Smooth muscle cell (in vitro differentiated cells): ENCODE results near the gene MED20. TPM values are rescaled to one million over a fixed set of nuclear protein-coding genes. Genes with fewer than 3 reads are reported as not detected.

Experiments
- DNase-seq: peaks from one replicate; lab custom pipeline; 2025; ENCODE audit not compliant: unreplicated experiment; lab: John Stamatoyannopoulos, UW
- H2AFZ ChIP-seq: fragments of 200-600 bp; sonication (generic); 2 replicates; pipeline ENCODE4 v1.6.0; 2016; ENCODE audit warnings: antibody characterized with exemption, low read depth, mild to moderate bottlenecking
- H3F3A ChIP-seq: fragments of 200-600 bp; sonication (generic); 2 replicates; pipeline ENCODE4 v1.6.0; 2017; ENCODE audit warnings: antibody characterized with exemption, low read depth
- H3K27ac ChIP-seq: fragments of 200-600 bp; sonication (generic); 2 replicates; pipeline ENCODE4 v1.5.1; 2016; ENCODE audit warnings: low read depth, mild to moderate bottlenecking
- H3K27me3 ChIP-seq: fragments of 200-600 bp; sonication (generic); 2 replicates; pipeline ENCODE4 v1.6.1; 2016; ENCODE audit warnings: low read depth, mild to moderate bottlenecking
- H3K36me3 ChIP-seq: fragments of 200-600 bp; sonication (generic); 2 replicates; pipeline ENCODE4 v1.5.1; 2016; ENCODE audit warnings: low read depth
- H3K4me1 ChIP-seq: fragments of 200-600 bp; sonication (generic); 2 replicates; pipeline ENCODE4 v1.5.1; 2016; ENCODE audit warnings: low read depth
- H3K4me2 ChIP-seq: fragments of 200-600 bp; sonication (generic); 2 replicates; pipeline ENCODE4 v1.6.0; 2016; ENCODE audit warnings: mild to moderate bottlenecking
- H3K4me3 ChIP-seq: fragments of 200-600 bp; sonication (generic); 2 replicates; pipeline ENCODE4 v1.5.1; 2016; ENCODE audit warnings: mild to moderate bottlenecking
- H3K79me2 ChIP-seq: fragments of 200-600 bp; sonication (generic); 2 replicates; pipeline ENCODE4 v1.6.0; 2016; ENCODE audit warnings: low read depth, mild to moderate bottlenecking
- H3K9ac ChIP-seq: fragments of 200-600 bp; sonication (generic); 2 replicates; pipeline ENCODE4 v1.6.0; 2016; ENCODE audit warnings: low read depth
- H3K9me3 ChIP-seq: fragments of 200-600 bp; sonication (generic); replicated peaks from 2 replicates; pipeline ENCODE4 v1.5.1; 2016; ENCODE audit warnings: low read depth
- H4K20me1 ChIP-seq: fragments of 200-600 bp; sonication (generic); 2 replicates; pipeline ENCODE4 v1.6.0; 2016; ENCODE audit warnings: low read depth
- WGBS: methylation state at CpG from one replicate; pipeline ENCODE4 v1.1.7; 2016; ENCODE audit warnings: low lambda C conversion rate; 5-methylcytosine and 5-hydroxymethylcytosine counted together
- polyA plus RNA-seq: library from polyadenylated mRNA; unstranded; fragments of >200 nt; fragmentation: Nextera tagmentation; extraction: Ambion mirVana; gene quantifications from 2 replicates; pipeline ENCODE4 v1.2.1, GENCODE V29; 2016
- total RNA-seq: library from RNA; depleted of rRNA; stranded (reverse); fragments of >200 nt; gene quantifications from 2 replicates; pipeline ENCODE4 v1.2.3, GENCODE V29; 2014
- TF ChIP-seq, protein P1 (sequence below): fragments of 200-600 bp; sonication (generic); IDR thresholded peaks from 2 replicates; pipeline ENCODE4 v1.5.1; 2017; ENCODE audit warnings: borderline replicate concordance, mild to moderate bottlenecking, antibody characterized with exemption; ENCODE audit not compliant: insufficient read depth, poor library complexity, severe bottlenecking

The MED20 gene
- total and polyA plus RNA-seq, 2 experiments from 2014 or later: 13.2 to 14.9 TPM

GRCh38 chr6:41964201-41964887 is 43.4 kb upstream of the MED20 start:
- 71% methylated on average over 2 of the region's 2 CpGs for WGBS
- H3F3A ChIP-seq: peaks cover 7% of the 10 kb centered on the region
- no peaks in the 10 kb centered on the region for H3K79me2 ChIP-seq
- no peak overlapping the region for H3K27ac ChIP-seq
- no peaks in the 10 kb centered on the region for H3K9me3 ChIP-seq
- no peak overlapping the region for H3K4me2 ChIP-seq
- no peak overlapping the region for H2AFZ ChIP-seq
- H3K9ac ChIP-seq: no peak overlapping the region
- no peaks in the 10 kb centered on the region for H3K36me3 ChIP-seq
- no peak for DNase-seq
- H3K4me1 ChIP-seq: peaks cover 7% of the 10 kb centered on the region
- no peak overlapping the region for H3K4me3 ChIP-seq
- H4K20me1 ChIP-seq: no peaks in the 10 kb centered on the region
- no peaks in the 10 kb centered on the region for H3K27me3 ChIP-seq
- TF ChIP-seq, protein P1, sequence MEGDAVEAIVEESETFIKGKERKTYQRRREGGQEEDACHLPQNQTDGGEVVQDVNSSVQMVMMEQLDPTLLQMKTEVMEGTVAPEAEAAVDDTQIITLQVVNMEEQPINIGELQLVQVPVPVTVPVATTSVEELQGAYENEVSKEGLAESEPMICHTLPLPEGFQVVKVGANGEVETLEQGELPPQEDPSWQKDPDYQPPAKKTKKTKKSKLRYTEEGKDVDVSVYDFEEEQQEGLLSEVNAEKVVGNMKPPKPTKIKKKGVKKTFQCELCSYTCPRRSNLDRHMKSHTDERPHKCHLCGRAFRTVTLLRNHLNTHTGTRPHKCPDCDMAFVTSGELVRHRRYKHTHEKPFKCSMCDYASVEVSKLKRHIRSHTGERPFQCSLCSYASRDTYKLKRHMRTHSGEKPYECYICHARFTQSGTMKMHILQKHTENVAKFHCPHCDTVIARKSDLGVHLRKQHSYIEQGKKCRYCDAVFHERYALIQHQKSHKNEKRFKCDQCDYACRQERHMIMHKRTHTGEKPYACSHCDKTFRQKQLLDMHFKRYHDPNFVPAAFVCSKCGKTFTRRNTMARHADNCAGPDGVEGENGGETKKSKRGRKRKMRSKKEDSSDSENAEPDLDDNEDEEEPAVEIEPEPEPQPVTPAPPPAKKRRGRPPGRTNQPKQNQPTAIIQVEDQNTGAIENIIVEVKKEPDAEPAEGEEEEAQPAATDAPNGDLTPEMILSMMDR: no peak

DNA sequence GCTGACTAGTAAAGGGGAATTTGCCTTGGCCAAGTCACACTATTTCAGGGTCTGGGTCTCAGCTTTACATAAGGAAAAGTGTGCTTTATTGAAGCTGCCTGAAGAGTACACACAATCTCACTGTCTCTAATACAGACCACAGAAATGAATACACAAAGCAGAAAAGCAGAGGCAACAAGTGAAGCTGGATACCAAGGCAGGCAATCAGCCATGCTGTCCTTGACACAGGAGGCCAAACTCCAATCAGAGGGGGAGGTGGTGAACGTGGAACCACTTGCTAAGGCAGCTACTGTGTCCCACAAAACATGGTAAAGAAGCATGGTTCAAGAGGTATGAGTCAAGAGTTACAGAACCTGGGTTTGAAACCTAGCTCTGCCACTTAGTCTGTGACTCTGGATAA is 42.4 kb upstream of the MED20 start:
- no peaks in the 10 kb centered on the region for H3K27me3 ChIP-seq
- no peak overlapping the region for H3K27ac ChIP-seq
- TF ChIP-seq, protein P1: no peak

GRCh38 chr6:41960028-41960427 is 39.1 kb upstream of the MED20 start:
- TF ChIP-seq, protein P1: no peak
- Histone ChIP-seq H3K27me3 (no peaks in the 10 kb centered on the region), H3K79me2 (no peaks in the 10 kb centered on the region), H3K36me3 (no peaks in the 10 kb centered on the region), H3K9me3 (no peaks in the 10 kb centered on the region), H3K4me1 (no peaks in the 10 kb centered on the region), H3K4me3 (no peak overlapping the region), H2AFZ (no peak overlapping the region), H3K9ac (no peak overlapping the region), H3K27ac (no peak overlapping the region), H4K20me1 (no peaks in the 10 kb centered on the region), H3F3A (no peaks in the 10 kb centered on the region), H3K4me2 (no peak overlapping the region)
- 99% methylated on average over 4 of the region's 4 CpGs for WGBS
- no peak for DNase-seq

More for the DNA sequence above, 42.4 kb upstream of the MED20 start:
- whole genome bisulfite sequencing: 80% methylated on average over 1 of the region's 1 CpG
- Histone ChIP-seq H3K79me2 (no peaks in the 10 kb centered on the region), H4K20me1 (no peaks in the 10 kb centered on the region), H3K36me3 (no peaks in the 10 kb centered on the region), H3K9me3 (no peaks in the 10 kb centered on the region), H3F3A (peaks cover 7% of the 10 kb centered on the region), H3K9ac (no peak overlapping the region), H2AFZ (no peak overlapping the region), H3K4me1 (peaks cover 7% of the 10 kb centered on the region), H3K4me2 (no peak overlapping the region), H3K4me3 (no peak overlapping the region)
- DNase-seq: no peak
